HFFc6 (cell line): ENCODE results near the gene TTC21A. TPM values are rescaled to one million over a fixed set of nuclear protein-coding genes. Genes with fewer than 3 reads are reported as not detected.

Experiments used
- DNase-seq: peaks from one replicate; pipeline ENCODE4 v3.0.0-alpha.2; 2018
- H3K27ac Mint-ChIP-seq: 2 replicates; pipeline ENCODE4 v1.8.0; 2020; ENCODE audit warnings: mild to moderate bottlenecking, mixed read lengths
- H3K27me3 Mint-ChIP-seq: 2 replicates; pipeline ENCODE4 v1.8.0; 2021; ENCODE audit warnings: mild to moderate bottlenecking, moderate library complexity, mixed read lengths; ENCODE audit not compliant: insufficient read depth
- H3K36me3 Mint-ChIP-seq: 2 replicates; pipeline ENCODE4 v1.8.0; 2021; ENCODE audit warnings: low read depth, mixed read lengths
- H3K4me1 Mint-ChIP-seq: 2 replicates; pipeline ENCODE4 v1.8.0; 2020; ENCODE audit warnings: low read depth, mixed read lengths
- H3K4me3 Mint-ChIP-seq: 2 replicates; pipeline ENCODE4 v1.8.0; 2020; ENCODE audit warnings: mild to moderate bottlenecking, moderate library complexity, mixed read lengths
- H3K9me3 Mint-ChIP-seq: 2 replicates; pipeline ENCODE4 v1.8.0; 2020; ENCODE audit warnings: mild to moderate bottlenecking, mixed read lengths
- CTCF ChIP-seq: fragments of 200-600 bp; sonication (generic); IDR thresholded peaks from 2 replicates; pipeline ENCODE4 v1.5.0; 2021; ENCODE audit warnings: antibody characterized with exemption, mild to moderate bottlenecking
- total RNA-seq, 6 experiments: library from RNA; stranded (reverse); fragmentation: NEBNext Ultra II Directional; extraction: Animal tissue kit (Norgen Biotek cat#: 25700); gene quantifications; 2 replicates in 1 of 6; 3 replicates in 5 of 6; pipeline ENCODE4 v1.2.3, GENCODE V29; 2021

The TTC21A gene
- total RNA-seq, 6 experiments from 2014 or later: 0.91 to 2.2 (median 1.8) TPM

GRCh38 chr3:39126532-39127071 is 19.1 kb downstream of the TTC21A start:
- peaks cover 24% of the 10 kb centered on the region for H3K4me1 Mint-ChIP-seq
- TF ChIP-seq CTCF: peak; percentile 70
- H3K27me3 Mint-ChIP-seq: no peaks in the 10 kb centered on the region; the same call in 1 of the 2 replicates
- no peaks in the 10 kb centered on the region for H3K9me3 Mint-ChIP-seq
- H3K27ac Mint-ChIP-seq: peak overlapping the region; percentile 73; the same call in 1 of the 2 replicates
- no peaks in the 10 kb centered on the region for H3K36me3 Mint-ChIP-seq
- peak overlapping the region; percentile 41; the same call in 1 of the 2 replicates for H3K4me3 Mint-ChIP-seq
- peak; percentile 40 for DNase-seq

GRCh38 chr3:39127269-39127907 is 19.9 kb downstream of the TTC21A start:
- Mint-ChIP-seq H3K27ac (no peak overlapping the region), H3K9me3 (no peaks in the 10 kb centered on the region), H3K4me3 (no peak overlapping the region), H3K27me3 (no peaks in the 10 kb centered on the region; the same call in 1 of the 2 replicates), H3K4me1 (peaks cover 25% of the 10 kb centered on the region), H3K36me3 (no peaks in the 10 kb centered on the region)
- no peak for DNase-seq
- TF ChIP-seq CTCF: no peak

GRCh38 chr3:39127908-39128304 is 20.4 kb downstream of the TTC21A start:
- no peaks in the 10 kb centered on the region for H3K9me3 Mint-ChIP-seq
- H3K4me3 Mint-ChIP-seq: no peak overlapping the region

GRCh38 chr3:39128951-39129350 is 21.5 kb downstream of the TTC21A start:
- no peak overlapping the region for H3K4me3 Mint-ChIP-seq
- no peaks in the 10 kb centered on the region for H3K9me3 Mint-ChIP-seq
- no peak for DNase-seq
- H3K36me3 Mint-ChIP-seq: no peaks in the 10 kb centered on the region
- no peak overlapping the region for H3K27ac Mint-ChIP-seq
- H3K4me1 Mint-ChIP-seq: peaks cover 30% of the 10 kb centered on the region
- no peaks in the 10 kb centered on the region; the same call in 1 of the 2 replicates for H3K27me3 Mint-ChIP-seq
- TF ChIP-seq CTCF: no peak

More at GRCh38 chr3:39127908-39128304, 20.4 kb downstream of the TTC21A start:
- TF ChIP-seq CTCF: no peak
- Mint-ChIP-seq H3K36me3 (no peaks in the 10 kb centered on the region), H3K4me1 (peaks cover 30% of the 10 kb centered on the region), H3K27ac (no peak overlapping the region), H3K27me3 (no peaks in the 10 kb centered on the region; the same call in 1 of the 2 replicates)
- DNase-seq: no peak

GRCh38 chr3:39130026-39130425 is 22.5 kb downstream of the TTC21A start:
- no peak overlapping the region for H3K4me3 Mint-ChIP-seq
- no peaks in the 10 kb centered on the region; the same call in 1 of the 2 replicates for H3K27me3 Mint-ChIP-seq
- no peaks in the 10 kb centered on the region for H3K36me3 Mint-ChIP-seq
- H3K4me1 Mint-ChIP-seq: peaks cover 25% of the 10 kb centered on the region
- no peak for TF ChIP-seq CTCF
- no peak overlapping the region for H3K27ac Mint-ChIP-seq
- H3K9me3 Mint-ChIP-seq: no peaks in the 10 kb centered on the region
- no peak for DNase-seq
